Fibroblast of peridontal ligament (primary cell): ENCODE results near the gene PPP1R12B.
"Not testable (repeated sequence)": the region's sequence is repeated elsewhere in the genome, so short reads cannot be mapped to it uniquely, and the experiment has no call there.

Experiments used
- DNase-seq: peaks from one replicate; pipeline ENCODE4 v3.0.0-alpha.2; 2010; ENCODE audit errors: extremely low read depth

PPP1R12B gene

GRCh38 chr1:202605515-202605914, 257.0 kb downstream of the PPP1R12B start:
- DNase-seq, result no peak

GRCh38 chr1:202612036-202612435, 263.5 kb downstream of the PPP1R12B start:
- DNase-seq, result not testable (repeated sequence)

- no peak for DNase-seq
These were observed 265.1 kb downstream of the PPP1R12B start for GRCh38 chr1:202613571-202613970.

GRCh38 chr1:202614363-202615207, 266.1 kb downstream of the PPP1R12B start:
- DNase-seq, result peak; percentile 27

GRCh38 chr1:202615208-202615500, 266.7 kb downstream of the PPP1R12B start:
- not testable (repeated sequence) for DNase-seq

- peak; percentile 31 for DNase-seq
These were observed 267.2 kb downstream of the PPP1R12B start for GRCh38 chr1:202615501-202616354.

GRCh38 chr1:202616355-202616915, 267.9 kb downstream of the PPP1R12B start:
- DNase-seq, result no peak

GRCh38 chr1:202619012-202619411, 270.5 kb downstream of the PPP1R12B start:
- not testable (repeated sequence) for DNase-seq

GRCh38 chr1:202619505-202619904, 271.0 kb downstream of the PPP1R12B start:
- no peak for DNase-seq

- not testable (repeated sequence) for DNase-seq
These were observed 271.5 kb downstream of the PPP1R12B start for GRCh38 chr1:202620036-202620435.

GRCh38 chr1:202621446-202621845, 272.9 kb downstream of the PPP1R12B start:
- DNase-seq, result no peak

GRCh38 chr1:202622388-202622787, 273.9 kb downstream of the PPP1R12B start:
- no peak for DNase-seq

GRCh38 chr1:202623075-202623474, 274.6 kb downstream of the PPP1R12B start:
- DNase-seq, result peak; percentile 35

- DNase-seq, result not testable (repeated sequence)
These were observed 275.0 kb downstream of the PPP1R12B start for GRCh38 chr1:202623476-202623875.

- DNase-seq, result no peak
These were observed 275.7 kb downstream of the PPP1R12B start for GRCh38 chr1:202624088-202624780.

GRCh38 chr1:202624781-202625108, 276.2 kb downstream of the PPP1R12B start:
- no peak for DNase-seq

GRCh38 chr1:202625416-202626360, 277.2 kb downstream of the PPP1R12B start:
- peak; percentile 51 for DNase-seq

- DNase-seq, result not testable (repeated sequence)
These were observed 278.5 kb downstream of the PPP1R12B start for GRCh38 chr1:202627036-202627435.

- no peak for DNase-seq
These were observed 279.5 kb downstream of the PPP1R12B start for GRCh38 chr1:202627841-202628565.

- DNase-seq, result no peak
These were observed 280.2 kb downstream of the PPP1R12B start for GRCh38 chr1:202628646-202629215.
